B cell (primary cell): Measurements from ENCODE around the gene L3MBTL4.

Experiments
- EZH2 ChIP-seq: IDR thresholded peaks from 2 replicates; pipeline ENCODE4 v1.6.1; 2012; ENCODE audit warnings: borderline replicate concordance, low read depth, mild to moderate bottlenecking, moderate library complexity, low read length; ENCODE audit not compliant: insufficient read depth, poor library complexity, severe bottlenecking
- TF ChIP-seq, protein P1 (sequence below): fragments of 200-600 bp; IDR thresholded peaks from one replicate; pipeline ENCODE4 v1.8.0; 2022; ENCODE audit warnings: antibody characterized with exemption, mild to moderate bottlenecking

DNA sequence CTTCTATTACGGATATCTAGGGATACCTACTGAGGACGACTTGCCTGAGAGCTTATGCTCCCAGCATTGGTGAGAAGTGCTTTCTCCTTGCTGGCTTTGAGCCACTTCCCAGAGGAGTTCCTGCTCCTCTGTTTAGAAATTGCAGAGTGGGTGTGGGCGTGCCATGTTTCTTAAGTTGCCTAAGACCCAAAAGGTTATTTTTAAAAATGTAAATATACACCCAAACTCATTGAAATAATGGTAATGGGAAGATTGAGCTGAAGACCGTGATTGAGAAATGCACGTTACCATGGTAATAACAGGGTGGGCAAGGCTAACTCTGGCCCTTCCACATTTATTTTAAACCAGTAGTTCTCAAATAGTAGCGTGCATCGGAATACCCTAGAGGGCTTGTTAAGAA is 502.1 kb downstream of the L3MBTL4 start:
- TF ChIP-seq, protein P1, sequence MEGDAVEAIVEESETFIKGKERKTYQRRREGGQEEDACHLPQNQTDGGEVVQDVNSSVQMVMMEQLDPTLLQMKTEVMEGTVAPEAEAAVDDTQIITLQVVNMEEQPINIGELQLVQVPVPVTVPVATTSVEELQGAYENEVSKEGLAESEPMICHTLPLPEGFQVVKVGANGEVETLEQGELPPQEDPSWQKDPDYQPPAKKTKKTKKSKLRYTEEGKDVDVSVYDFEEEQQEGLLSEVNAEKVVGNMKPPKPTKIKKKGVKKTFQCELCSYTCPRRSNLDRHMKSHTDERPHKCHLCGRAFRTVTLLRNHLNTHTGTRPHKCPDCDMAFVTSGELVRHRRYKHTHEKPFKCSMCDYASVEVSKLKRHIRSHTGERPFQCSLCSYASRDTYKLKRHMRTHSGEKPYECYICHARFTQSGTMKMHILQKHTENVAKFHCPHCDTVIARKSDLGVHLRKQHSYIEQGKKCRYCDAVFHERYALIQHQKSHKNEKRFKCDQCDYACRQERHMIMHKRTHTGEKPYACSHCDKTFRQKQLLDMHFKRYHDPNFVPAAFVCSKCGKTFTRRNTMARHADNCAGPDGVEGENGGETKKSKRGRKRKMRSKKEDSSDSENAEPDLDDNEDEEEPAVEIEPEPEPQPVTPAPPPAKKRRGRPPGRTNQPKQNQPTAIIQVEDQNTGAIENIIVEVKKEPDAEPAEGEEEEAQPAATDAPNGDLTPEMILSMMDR, result no peak
- TF ChIP-seq EZH2, result no peak
